GM18520 (cell line): Measurements from ENCODE around the gene BIRC3.
"Not testable (repeated sequence)": the region's sequence is repeated elsewhere in the genome, so short reads cannot be mapped to it uniquely, and the experiment has no call there.

Experiments
- ATAC-seq: cut with Tn5 transposase; IDR thresholded peaks from one replicate; pipeline ENCODE4 v1.9.1; 2021; ENCODE audit not compliant: unreplicated experiment

Gene BIRC3

GRCh38 chr11:102322560-102322959 lies 5.3 kb downstream of the BIRC3 start:
- ATAC-seq = no peak

DNA sequence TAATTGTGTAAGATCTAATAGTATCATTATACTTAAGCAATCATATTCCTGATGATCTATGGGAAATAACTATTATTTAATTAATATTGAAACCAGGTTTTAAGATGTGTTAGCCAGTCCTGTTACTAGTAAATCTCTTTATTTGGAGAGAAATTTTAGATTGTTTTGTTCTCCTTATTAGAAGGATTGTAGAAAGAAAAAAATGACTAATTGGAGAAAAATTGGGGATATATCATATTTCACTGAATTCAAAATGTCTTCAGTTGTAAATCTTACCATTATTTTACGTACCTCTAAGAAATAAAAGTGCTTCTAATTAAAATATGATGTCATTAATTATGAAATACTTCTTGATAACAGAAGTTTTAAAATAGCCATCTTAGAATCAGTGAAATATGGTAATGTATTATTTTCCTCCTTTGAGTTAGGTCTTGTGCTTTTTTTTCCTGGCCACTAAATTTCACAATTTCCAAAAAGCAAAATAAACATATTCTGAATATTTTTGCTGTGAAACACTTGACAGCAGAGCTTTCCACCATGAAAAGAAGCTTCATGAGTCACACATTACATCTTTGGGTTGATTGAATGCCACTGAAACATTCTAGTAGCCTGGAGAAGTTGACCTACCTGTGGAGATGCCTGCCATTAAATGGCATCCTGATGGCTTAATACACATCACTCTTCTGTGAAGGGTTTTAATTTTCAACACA lies 6.4 kb downstream of the BIRC3 start:
- no peak for ATAC-seq

- no peak for ATAC-seq
Observed at GRCh38 chr11:102325088-102325487, 7.8 kb downstream of the BIRC3 start.

DNA sequence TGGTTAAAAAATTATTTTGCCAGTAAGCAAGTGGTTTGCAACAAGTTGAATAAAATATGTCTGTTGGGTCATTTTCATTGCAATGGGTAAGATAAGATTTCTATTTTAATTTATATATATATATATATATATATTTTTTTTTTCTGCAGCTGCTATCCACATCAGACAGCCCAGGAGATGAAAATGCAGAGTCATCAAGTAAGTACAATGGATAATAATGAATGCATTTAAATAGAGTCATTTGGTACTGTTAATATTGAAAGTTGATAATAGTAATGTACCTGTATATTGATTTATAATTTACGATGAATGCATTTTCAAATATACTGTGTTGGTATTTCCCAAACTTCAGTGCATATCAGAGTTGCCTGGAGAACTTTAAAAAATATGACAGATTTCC lies 11.5 kb downstream of the BIRC3 start:
- ATAC-seq = no peak

GRCh38 chr11:102330231-102330630 lies 12.9 kb downstream of the BIRC3 start:
- ATAC-seq = no peak

DNA sequence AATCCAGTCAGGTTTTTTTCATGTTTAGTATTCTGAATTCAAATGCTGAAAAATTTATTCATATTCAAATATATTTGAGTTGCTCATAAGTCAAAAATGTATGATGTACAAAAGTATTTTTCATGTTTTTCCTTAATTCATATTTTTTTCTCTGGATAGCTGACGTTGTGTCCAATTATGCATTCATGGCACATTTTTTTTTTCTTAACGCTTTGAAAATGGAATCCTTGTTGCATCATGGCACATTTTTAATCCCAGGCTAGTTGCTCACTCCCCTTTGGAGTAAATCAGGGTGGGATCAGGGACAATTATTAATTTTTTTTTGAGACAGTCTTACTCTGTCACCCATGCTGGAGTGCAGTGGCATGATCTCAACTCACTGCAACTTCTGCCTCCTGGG lies 14.1 kb downstream of the BIRC3 start:
- no peak for ATAC-seq

- no peak for ATAC-seq
Observed at GRCh38 chr11:102332611-102332994, 15.3 kb downstream of the BIRC3 start.

DNA sequence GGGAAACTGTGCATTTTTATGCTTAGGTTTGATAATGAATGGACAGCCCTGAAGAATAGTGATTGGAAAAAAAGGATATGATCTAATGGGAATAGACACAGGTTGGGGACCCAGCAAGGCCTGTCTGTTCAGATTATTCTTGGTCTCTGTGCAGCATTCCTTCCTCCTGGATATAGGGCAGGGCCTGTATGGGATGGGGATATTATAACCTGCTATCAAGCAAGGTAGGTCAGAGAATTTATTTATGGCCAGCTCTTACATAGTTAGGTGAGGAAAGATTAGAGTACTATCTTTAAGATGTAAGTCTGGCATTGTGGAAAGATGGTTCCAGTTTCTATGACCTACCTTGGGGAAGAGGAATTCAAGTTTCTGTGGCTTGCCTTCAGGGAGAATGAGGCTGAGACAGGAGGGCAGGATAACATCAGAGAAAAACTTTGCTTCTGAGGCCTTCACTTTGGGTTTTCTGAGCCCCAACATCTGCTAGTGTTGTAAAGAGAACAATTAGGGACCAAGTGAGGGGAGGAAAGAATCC lies 21.3 kb downstream of the BIRC3 start:
- ATAC-seq = no peak

- ATAC-seq = not testable (repeated sequence)
Observed at GRCh38 chr11:102341311-102341710, 24.0 kb downstream of the BIRC3 start.

- peak; percentile 36 for ATAC-seq
Observed at GRCh38 chr11:102341844-102342318, 24.6 kb downstream of the BIRC3 start.

- ATAC-seq = no peak
Observed at GRCh38 chr11:102343809-102344208, 26.5 kb downstream of the BIRC3 start.

DNA sequence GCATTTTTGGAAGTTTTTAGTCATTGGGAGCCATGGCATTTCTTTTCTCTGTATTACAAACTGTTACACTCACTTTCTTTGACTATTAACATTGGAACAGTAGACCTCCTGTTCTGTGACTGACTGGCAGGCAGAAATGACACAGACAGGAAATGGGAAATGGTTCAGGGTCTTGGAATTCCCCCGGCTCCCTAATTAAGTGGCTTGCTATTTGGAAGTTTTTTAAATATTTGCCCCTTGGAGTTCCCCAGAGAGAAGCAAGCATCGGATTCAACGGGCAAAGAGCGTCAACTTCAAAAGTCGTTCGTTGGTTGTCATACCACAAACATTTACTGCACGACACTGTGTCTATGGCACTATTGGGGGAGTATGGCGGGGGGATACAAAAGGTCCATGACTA lies 28.6 kb downstream of the BIRC3 start:
- no peak for ATAC-seq

DNA sequence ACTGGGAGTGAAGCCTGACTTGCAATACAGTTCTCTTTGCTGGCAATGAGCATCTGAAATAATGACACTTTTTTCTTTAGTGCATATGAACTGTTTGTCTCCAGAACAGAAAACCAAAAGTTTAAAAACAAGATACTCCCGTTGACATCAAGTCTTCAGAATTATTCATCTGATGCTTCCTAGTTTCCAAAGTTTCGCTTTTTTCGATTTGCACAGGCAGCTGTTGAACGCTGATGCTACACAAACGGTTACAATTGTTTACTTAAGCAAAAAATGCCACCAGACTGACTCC lies 29.1 kb downstream of the BIRC3 start:
- ATAC-seq = no peak

DNA sequence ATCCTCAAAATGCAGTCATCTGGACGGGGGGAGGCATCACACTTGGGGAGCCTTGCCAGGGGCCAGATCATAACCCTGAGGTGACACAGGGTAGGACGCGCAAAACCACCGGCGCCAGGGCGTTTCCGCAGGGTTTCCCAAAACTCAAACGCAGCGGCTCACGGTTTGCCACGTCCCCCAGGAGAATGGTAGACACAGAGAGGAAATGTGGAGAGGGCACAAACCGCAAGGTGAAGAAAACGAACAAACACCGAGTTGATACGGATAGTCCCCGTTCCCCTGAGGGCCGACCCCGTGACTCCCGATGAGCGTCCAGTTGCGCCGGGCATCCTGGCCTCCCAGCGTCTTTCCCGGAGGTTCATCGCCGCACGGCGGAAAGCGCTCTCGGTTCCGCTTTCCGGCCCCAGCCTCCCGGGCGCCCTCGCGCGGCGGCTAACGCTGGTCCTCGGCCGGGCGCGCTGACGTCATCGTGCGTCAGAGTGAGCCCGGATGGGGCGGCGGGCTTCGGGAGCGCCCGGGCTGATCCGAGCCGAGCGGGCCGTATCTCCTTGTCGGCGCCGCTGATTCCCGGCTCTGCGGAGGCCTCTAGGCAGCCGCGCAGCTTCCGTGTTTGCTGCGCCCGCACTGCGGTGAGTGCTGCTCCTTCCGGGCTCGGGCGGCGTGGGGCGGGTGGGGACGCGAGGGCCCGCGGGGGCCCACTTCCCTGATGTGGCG lies 29.6 kb downstream of the BIRC3 start, which contains the start of gene BIRC2:
Gene BIRC2, plus strand, starts transcription at position 467 of the 714 bp plus-strand sequence. CDS start 2,641 bp downstream, outside the sequence.
- peak; percentile 79 for ATAC-seq

DNA sequence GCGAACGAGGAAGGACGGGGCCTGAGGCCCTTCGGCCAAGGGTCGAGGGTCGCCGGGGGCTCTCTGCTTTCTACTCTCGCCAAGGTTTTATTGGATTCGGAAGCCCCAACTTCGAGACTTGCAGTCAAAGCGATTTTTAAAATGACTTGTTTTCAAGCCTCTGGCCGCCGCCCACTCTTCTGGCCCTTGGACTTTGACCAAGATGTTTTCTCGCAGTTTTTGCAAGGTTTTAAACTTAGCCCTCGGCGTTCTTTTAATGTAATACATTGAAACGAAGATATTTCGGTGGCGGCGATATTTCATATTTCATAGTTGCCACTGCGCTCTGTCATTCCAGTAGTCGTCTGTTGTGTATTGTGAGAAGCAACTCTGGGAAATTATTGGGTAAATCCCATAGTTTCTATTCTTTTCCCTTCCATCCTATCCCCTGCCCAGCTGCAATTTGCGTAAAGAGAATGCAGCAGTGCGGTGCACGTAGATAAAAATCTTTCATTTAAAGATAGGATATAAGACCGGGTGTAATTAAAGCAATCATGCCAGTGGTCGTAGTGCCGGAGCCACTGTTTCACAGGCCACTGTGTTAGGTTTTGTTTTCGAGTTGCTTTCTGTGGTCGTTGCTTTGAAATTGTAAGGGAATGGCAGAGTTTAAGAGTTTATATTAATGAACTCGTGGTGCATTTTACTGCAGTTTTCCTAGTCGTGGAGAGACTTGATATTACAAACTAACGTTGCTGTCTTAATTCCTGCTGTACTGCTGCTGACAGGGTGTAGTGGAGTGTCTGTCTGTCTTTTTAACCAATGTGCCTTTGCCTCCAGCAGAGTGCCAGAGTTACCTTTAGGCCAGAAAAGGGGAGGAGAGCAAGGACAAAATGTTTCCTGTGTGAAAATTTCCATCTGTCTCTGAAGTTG lies 30.4 kb downstream of the BIRC3 start:
- ATAC-seq = no peak

DNA sequence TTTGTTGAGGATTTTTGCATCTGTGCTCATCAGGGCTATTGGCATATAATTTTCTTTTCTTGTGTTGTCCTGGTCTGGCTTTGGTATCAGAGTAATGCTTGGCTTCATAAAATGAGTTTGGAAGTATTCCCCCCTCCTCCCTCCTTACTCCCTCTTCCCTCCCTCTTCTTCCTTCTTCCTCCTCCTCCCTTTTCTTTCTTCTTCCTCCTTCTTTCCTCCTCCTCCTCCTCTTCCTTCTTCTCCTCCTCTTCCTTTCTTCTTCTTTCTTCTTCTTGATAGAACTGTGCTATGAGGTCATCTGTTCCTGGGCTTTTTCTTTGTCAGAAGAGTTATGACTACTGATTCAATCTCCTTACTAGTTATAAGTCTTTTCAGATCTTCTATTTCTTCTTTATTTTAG lies 39.8 kb downstream of the BIRC3 start:
- ATAC-seq = no peak

GRCh38 chr11:102359372-102359771 lies 42.1 kb downstream of the BIRC3 start:
- ATAC-seq = no peak

DNA sequence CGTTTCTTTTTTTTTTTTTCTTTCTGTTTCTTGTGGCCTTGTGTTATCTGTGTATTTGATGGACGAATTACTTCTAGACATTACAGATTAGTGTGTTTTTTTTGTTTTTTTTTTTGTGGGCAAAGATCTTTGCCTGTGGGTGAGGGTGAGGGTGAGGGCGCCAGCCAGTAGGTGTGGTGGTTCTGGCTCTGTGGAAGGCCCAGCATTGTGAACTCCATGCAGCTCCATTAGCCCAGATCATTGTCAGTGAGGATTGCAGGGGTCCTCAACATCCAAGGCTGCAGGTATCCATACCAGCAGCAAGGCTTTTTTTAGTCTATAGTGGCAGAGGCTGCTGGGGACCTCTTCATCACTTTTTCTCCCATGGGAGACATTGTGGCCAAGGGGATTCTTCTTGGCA lies 43.4 kb downstream of the BIRC3 start:
- ATAC-seq = no peak

- ATAC-seq = no peak
Observed at GRCh38 chr11:102361086-102362031, 44.1 kb downstream of the BIRC3 start.

DNA sequence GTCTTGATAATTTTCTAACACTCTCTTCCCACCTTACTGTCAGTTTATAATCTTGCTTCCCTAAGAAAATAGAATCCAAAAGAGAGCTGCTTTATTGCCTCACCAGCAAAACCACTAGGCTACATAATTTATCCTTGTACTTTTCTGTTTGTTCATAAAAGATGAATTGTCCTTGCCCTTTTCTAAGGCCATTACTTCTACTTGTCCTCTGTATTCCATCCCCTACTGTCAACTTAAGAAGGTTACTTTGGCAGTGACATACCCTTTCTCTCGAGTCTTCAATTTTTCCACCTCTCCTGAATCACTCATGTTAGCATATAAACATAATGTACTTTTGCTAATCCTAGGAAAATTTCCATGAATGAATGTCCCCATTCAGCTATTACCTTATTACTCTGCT lies 47.7 kb downstream of the BIRC3 start:
- ATAC-seq = no peak
